K562 (cell line): Measurements from ENCODE around the gene ZBTB46. TPM values are rescaled to one million over a fixed set of nuclear protein-coding genes. Genes with fewer than 3 reads are reported as not detected.
A peak's percentile ranks its signal among the peaks of the same experiment; 100 is the strongest.

Source experiments
- ATAC-seq: fragments of 200-7000 bp; cut with Tn5 transposase; 3 replicates; pipeline ENCODE4 v1.9.1; 2020; ENCODE audit warnings: moderate library complexity
- BruUV-seq: library from RNA; stranded (reverse); fragments of 400-500 nt; replicated peaks from 2 replicates; lab custom pipeline; 2021; lab: Mats Ljungman, UMichigan
- CTCF ChIA-PET: fragments of 300-600 bp; formaldehyde crosslinking; extraction: SDS; loops from one replicate; lab custom pipeline; 2021; ENCODE audit warnings: low intra/inter-chr PET ratio; lab: Yijun Ruan, JAX
- POLR2A ChIA-PET: fragments of 300-600, 350-650 bp; sonication (Branson Sonifier 250); formaldehyde crosslinking; extraction: SDS; loops from one replicate; lab custom pipeline; 2021; ENCODE audit warnings: antibody characterized with exemption, inconsistent platforms; lab: Yijun Ruan, JAX
- DNase-seq, 4 experiments: peaks; one replicate each; pipeline versions ENCODE4 v3.0.0 to v3.0.0-alpha.2; 2011 to 2018; ENCODE audit warnings: low spot score in 3 of 4, mixed read lengths in 3 of 4; ENCODE audit errors: extremely low read depth in 1 of 4
- FAIRE-seq: peaks from 2 replicates; lab custom pipeline; 2011; peaks lifted over from hg19 to GRCh38; lab: Jason Lieb, UNC
- H2AFZ ChIP-seq: 2 replicates; pipeline ENCODE4 v1.6.0; 2011; ENCODE audit warnings: low read depth, low read length, control low read depth, inconsistent platforms
- H3K27ac ChIP-seq: fragments of 200-600 bp; 3 replicates; pipeline ENCODE4 v1.8.0; 2011; ENCODE audit warnings: low read depth, mild to moderate bottlenecking, control low read depth, inconsistent platforms, low read length, moderate library complexity, mixed read lengths; ENCODE audit errors: extremely low read depth
- H3K27me3 ChIP-seq, 2 experiments: fragments of 300-600 bp in 1 of 2; 2 replicates in 1 of 2; 3 replicates in 1 of 2; pipeline versions ENCODE4 v1.6.0 to v1.8.0; 2011; ENCODE audit warnings: inconsistent platforms in 2 of 2, low read length in 2 of 2, mild to moderate bottlenecking in 1 of 2, mixed read lengths in 1 of 2, moderate library complexity in 1 of 2; ENCODE audit not compliant: control insufficient read depth in 2 of 2, insufficient read depth in 2 of 2
- H3K36me3 ChIP-seq: fragments of 300-600 bp; 3 replicates; pipeline ENCODE4 v1.8.0; 2011; ENCODE audit warnings: mild to moderate bottlenecking, low read length, inconsistent platforms; ENCODE audit not compliant: control insufficient read depth, insufficient read depth
- H3K4me1 ChIP-seq, 2 experiments: fragments of 200-600 bp in 1 of 2; replicated peaks in 1 of 2; 2 replicates in 1 of 2; 3 replicates in 1 of 2; pipeline versions ENCODE4 v1.5.1 to v1.8.0; 2011; ENCODE audit warnings: inconsistent platforms in 2 of 2, low read length in 2 of 2, mild to moderate bottlenecking in 1 of 2, mixed read lengths in 1 of 2, moderate library complexity in 1 of 2; ENCODE audit not compliant: control insufficient read depth in 2 of 2, insufficient read depth in 2 of 2
- H3K4me2 ChIP-seq: 2 replicates; pipeline ENCODE4 v1.6.1; 2011; ENCODE audit warnings: low read length, control low read depth, inconsistent platforms, mixed read lengths; ENCODE audit not compliant: insufficient read depth
- H3K4me3 ChIP-seq: fragments of 200-600 bp; sonication (generic), shearing (Covaris generic); 2 replicates; pipeline ENCODE4 v1.5.1; 2016; ENCODE audit warnings: control low read depth, inconsistent platforms
- H3K79me2 ChIP-seq: fragments of 200-600 bp; 3 replicates; pipeline ENCODE4 v1.8.0; 2011; ENCODE audit warnings: low read length, inconsistent platforms; ENCODE audit not compliant: control insufficient read depth, insufficient read depth
- H3K9ac ChIP-seq, 2 experiments: 2 replicates each; pipeline versions ENCODE4 v1.6.0 to v1.6.1; 2011; ENCODE audit warnings: low read depth in 2 of 2, low read length in 2 of 2, control low read depth in 1 of 2, inconsistent platforms in 1 of 2, mild to moderate bottlenecking in 1 of 2, mixed read lengths in 1 of 2; ENCODE audit not compliant: insufficient read depth in 1 of 2
- H3K9me1 ChIP-seq: one replicate; pipeline ENCODE4 v1.6.0; 2011; ENCODE audit warnings: inconsistent platforms, mild to moderate bottlenecking, low read length, moderate library complexity; ENCODE audit not compliant: control insufficient read depth, insufficient read depth
- H3K9me3 ChIP-seq: replicated peaks from 2 replicates; pipeline ENCODE4 v1.5.1; 2011; ENCODE audit warnings: low read depth, low read length, inconsistent platforms; ENCODE audit not compliant: control insufficient read depth, insufficient read depth
- H4K20me1 ChIP-seq: replicated peaks from 2 replicates; pipeline ENCODE4 v1.6.1; 2011; ENCODE audit warnings: low read length, inconsistent platforms, mixed read lengths; ENCODE audit not compliant: control insufficient read depth, insufficient read depth
- ARNT ChIP-seq, 2 experiments: fragments of 450-650 bp; IDR thresholded peaks; 2 replicates each; pipeline ENCODE4 v1.6.1; 2016; ENCODE audit warnings: mild to moderate bottlenecking in 1 of 2
- ASH1L ChIP-seq: fragments of 450-650 bp; IDR thresholded peaks from 2 replicates; pipeline ENCODE4 v1.6.1; 2018; ENCODE audit warnings: borderline replicate concordance, mild to moderate bottlenecking, low read depth; ENCODE audit not compliant: partially characterized antibody
- ELF2 ChIP-seq: fragments of 250-450 bp; sonication (Bioruptor Pico); IDR thresholded peaks from 2 replicates; pipeline ENCODE4 v1.5.0; 2021; ENCODE audit warnings: mild to moderate bottlenecking
- HDGF ChIP-seq: fragments of 450-650 bp; IDR thresholded peaks from 2 replicates; pipeline ENCODE4 v1.6.1; 2016
- HNRNPH1 ChIP-seq: fragments of 200-400 bp; formaldehyde crosslinking; optimal IDR thresholded peaks from 2 replicates; pipeline ENCODE3; 2017; ENCODE audit warnings: low read depth, mild to moderate bottlenecking, low read length, moderate library complexity
- MYNN ChIP-seq, 2 experiments: sonication (generic); formaldehyde crosslinking in 1 of 2; IDR thresholded peaks; 2 replicates each; pipeline versions ENCODE4 v1.5.0 to v1.6.1; 2016 to 2020; ENCODE audit warnings: antibody characterized with exemption in 1 of 2, missing genetic modification reagents in 1 of 2
- NR1H2 ChIP-seq: sonication (generic); formaldehyde crosslinking; IDR thresholded peaks from 2 replicates; pipeline ENCODE4 v1.4.0; 2020; ENCODE audit warnings: mild to moderate bottlenecking, missing genetic modification reagents
- RBM25 ChIP-seq: fragments of 200-400 bp; formaldehyde crosslinking; IDR thresholded peaks from 2 replicates; pipeline ENCODE4 v1.6.1; 2018; ENCODE audit warnings: low read length, low read depth, moderate library complexity; ENCODE audit not compliant: severe bottlenecking
- STAG1 ChIP-seq: sonication (generic); formaldehyde crosslinking; IDR thresholded peaks from 2 replicates; pipeline ENCODE4 v1.5.0; 2020; ENCODE audit warnings: missing genetic modification reagents, borderline replicate concordance
- ZNF184 ChIP-seq: sonication (generic); formaldehyde crosslinking; IDR thresholded peaks from 2 replicates; pipeline ENCODE4 v1.5.0; 2020; ENCODE audit warnings: missing genetic modification reagents
- ZNF239 ChIP-seq: fragments of 250-450 bp; sonication (Bioruptor Pico); IDR thresholded peaks from 2 replicates; pipeline ENCODE4 v1.4.0; 2020; ENCODE audit warnings: mild to moderate bottlenecking
- WGBS: fragments of 100-300 bp; shearing (Covaris generic); methylation state at CpG from one replicate; pipeline ENCODE4 v1.1.6; 2016; ENCODE audit warnings: low coverage, mixed read lengths; ENCODE audit not compliant: insufficient coverage; ENCODE audit errors: missing lambda C conversion rate; 5-methylcytosine and 5-hydroxymethylcytosine counted together
- in situ Hi-C: fragments of 300-500 bp; cut with MboI; formaldehyde crosslinking; loops from 4 replicates; pipeline ENCODE4 v1.15.0; 2018; ENCODE audit warnings: inconsistent platforms, mixed read lengths
- intact Hi-C: fragments of 100-400 bp; cut with micrococcal nuclease; formaldehyde crosslinking; loops from 2 replicates; pipeline ENCODE4 v1.14.2; 2022
- polyA plus RNA-seq, 8 experiments: library from polyadenylated mRNA; depleted of rRNA in 4 of 8; stranded (reverse) in 5 of 8; unstranded in 3 of 8; fragments of >200 nt; fragmentation: Nextera tagmentation in 2 of 8; fragmentation: Illumina TruSeq in 1 of 8; extraction: Ambion mirVana in 2 of 8; extraction: Trizol in 1 of 8; gene quantifications; 2 replicates each; pipeline versions ENCODE4 v1.2.1 to v1.2.3, GENCODE V29; 2011 to 2014; ENCODE audit warnings: inconsistent platforms in 1 of 8, missing spikeins in 1 of 8
- total RNA-seq, 7 experiments: library from RNA; depleted of rRNA in 6 of 7; stranded (reverse); fragments of >200 nt in 6 of 7; fragmentation: Illumina TruSeq in 2 of 7; extraction: Trizol in 2 of 7; gene quantifications; 2 replicates each; pipeline versions ENCODE4 v1.2.1 to v1.2.3, GENCODE V29; 2011 to 2021; ENCODE audit warnings: low replicate concordance in 1 of 7

Gene ZBTB46
- total and polyA plus RNA-seq, 9 of the 15 experiments (the other 6 are each of a cell fraction or from before 2014, with no cell fraction given), result 0.29 to 4.1 (median 1.1) TPM

GRCh38 chr20:63712191-63712590 is 118.9 kb downstream of the ZBTB46 start:
- BruUV-seq, result no TSS peak
- intact Hi-C loops, result no loop called here
- H3K9me1 ChIP-seq, result no peaks in the 10 kb centered on the region
- no peak overlapping the region for H3K4me2 ChIP-seq
- peaks cover 60% of the 10 kb centered on the region for H3K79me2 ChIP-seq
- H3K9me3 ChIP-seq, result peaks cover 11% of the 10 kb centered on the region; the same call in 1 of the 2 replicates
- H2AFZ ChIP-seq, result no peak overlapping the region
- WGBS, result 92% methylated on average over 1 of the region's 1 CpG
- ChIA-PET POLR2A (no interaction called here), CTCF (no interaction called here)
- H3K27me3 ChIP-seq, result no peaks in the 10 kb centered on the region
- in situ Hi-C loops, result loop anchor here (5.0 kb wide), 1 partner anchor 60 kb away; no protein-coding TSS in a partner anchor
- peaks cover 7% of the 10 kb centered on the region; the same call in 1 of the 2 replicates for H4K20me1 ChIP-seq
- TF ChIP-seq HNRNPH1 (no peak), STAG1 (CRISPR knock-in tag) (no peak), HDGF (no peak), RBM25 (peak; percentile 64)
- FAIRE-seq, result peak; percentile 15
- H3K27ac ChIP-seq, result no peak overlapping the region
- no peak for ATAC-seq
- peaks cover 69% of the 10 kb centered on the region for H3K36me3 ChIP-seq
- no peak for DNase-seq
- H3K4me1 ChIP-seq, result peaks cover 7 to 30% of the 10 kb centered on the region in 2 experiments
- H3K9ac ChIP-seq, result no peak overlapping the region
- H3K4me3 ChIP-seq, result no peak overlapping the region

- POLR2A ChIA-PET, result interaction anchor here (1.3 kb wide), 1 partner anchor 30 kb away, joined by 3 read pairs; no protein-coding TSS in a partner anchor
- H2AFZ ChIP-seq, result no peak overlapping the region
- DNase-seq (peak in 2 of 4 experiments; percentile 2 to 3), FAIRE-seq (no peak), ATAC-seq (no peak)
- H3K79me2 ChIP-seq, result peaks cover 66% of the 10 kb centered on the region
- peaks cover 11% of the 10 kb centered on the region; the same call in 1 of the 2 replicates for H3K9me3 ChIP-seq
- peaks cover 17% of the 10 kb centered on the region for H4K20me1 ChIP-seq
- H3K4me1 ChIP-seq, result peaks cover 13 to 41% of the 10 kb centered on the region in 2 experiments
- in situ Hi-C loops (loop anchor here (5.0 kb wide), 1 partner anchor 61 kb away; no protein-coding TSS in a partner anchor), intact Hi-C loops (no loop called here)
- peaks cover 67% of the 10 kb centered on the region for H3K36me3 ChIP-seq
- CTCF ChIA-PET, result no interaction called here
- H3K27ac ChIP-seq, result no peak overlapping the region
- H3K4me3 ChIP-seq, result no peak overlapping the region
- peak overlapping the region in 1 of 2 experiments; percentile 58; a peak in 2 of 4 replicates for H3K9ac ChIP-seq
- BruUV-seq, result no TSS peak
- H3K4me2 ChIP-seq, result no peak overlapping the region
- no peaks in the 10 kb centered on the region for H3K9me1 ChIP-seq
- 80% methylated on average over 7 of the region's 12 CpGs for WGBS
- H3K27me3 ChIP-seq, result no peaks in the 10 kb centered on the region
- TF ChIP-seq MYNN (IDR thresholded peaks at IDR 0.05), result no peak
- no peak for TF ChIP-seq MYNN (CRISPR knock-in tag; IDR thresholded peaks at IDR 0.05)
- TF ChIP-seq ELF2 (CRISPR knock-in tag), result no peak
- TF ChIP-seq ASH1L, result no peak
- no peak for TF ChIP-seq ZNF239 (CRISPR knock-in tag)
- TF ChIP-seq ZNF184 (CRISPR knock-in tag), result no peak
- TF ChIP-seq NR1H2, result no peak
- TF ChIP-seq ARNT (IDR thresholded peaks at IDR 0.05), result no peak
Observed at GRCh38 chr20:63711085-63711645, 119.9 kb downstream of the ZBTB46 start.
